Spleen (tissue), 7 donors: ENCODE measurements around the gene TTC34.

Experiments
- POLR2A ChIP-seq, 3 donors: fragments of 450-650 bp; IDR thresholded peaks; one replicate each; pipeline ENCODE4 v1.5.1; 2017; ENCODE audit warnings: antibody characterized with exemption in 3 of 3, mild to moderate bottlenecking in 1 of 3
- TF ChIP-seq, protein P1 (sequence below), 11 experiments: fragments of 200-600 bp in 7 of 11; fragments of 450-650 bp in 4 of 11; sonication (generic) in 4 of 11; IDR thresholded peaks in 8 of 11; conservative IDR thresholded peaks in 3 of 11; 1 replicate in 7 of 11; 2 replicates in 4 of 11; pipeline versions ENCODE4 v1.4.0 to v1.8.0; 2016 to 2021; ENCODE audit warnings: antibody characterized with exemption in 11 of 11, inconsistent platforms in 4 of 11, mild to moderate bottlenecking in 1 of 11
- donor health status: DM: no; HTN: no; CAD: no; lungs with moderate emphysema.
- donor health status: DM: no; HTN: no; CAD: no.
- donor health status: DM: no; HTN: no; CAD: no.

DNA sequence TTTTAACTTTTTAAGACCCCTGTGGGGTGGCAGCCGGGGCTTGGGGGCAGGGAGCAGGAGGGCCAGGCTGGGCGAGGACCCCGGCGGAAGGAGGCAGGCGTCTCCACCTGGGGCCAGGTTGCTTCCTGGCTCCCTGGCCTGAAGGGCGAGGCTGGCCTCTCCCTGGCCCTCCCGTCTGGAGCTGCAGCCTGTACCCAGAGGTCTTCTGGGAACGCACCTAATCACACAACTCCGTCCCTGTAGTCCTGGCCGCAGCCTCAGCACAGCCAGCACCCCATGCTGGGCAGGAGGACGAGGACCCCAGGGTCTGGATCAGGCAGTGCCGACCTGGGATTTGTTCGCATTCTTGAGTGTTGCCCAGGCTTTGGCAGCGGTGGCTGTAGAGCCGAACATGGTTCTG is 14.1 kb upstream of the TTC34 start:
- TF ChIP-seq, protein P1, sequence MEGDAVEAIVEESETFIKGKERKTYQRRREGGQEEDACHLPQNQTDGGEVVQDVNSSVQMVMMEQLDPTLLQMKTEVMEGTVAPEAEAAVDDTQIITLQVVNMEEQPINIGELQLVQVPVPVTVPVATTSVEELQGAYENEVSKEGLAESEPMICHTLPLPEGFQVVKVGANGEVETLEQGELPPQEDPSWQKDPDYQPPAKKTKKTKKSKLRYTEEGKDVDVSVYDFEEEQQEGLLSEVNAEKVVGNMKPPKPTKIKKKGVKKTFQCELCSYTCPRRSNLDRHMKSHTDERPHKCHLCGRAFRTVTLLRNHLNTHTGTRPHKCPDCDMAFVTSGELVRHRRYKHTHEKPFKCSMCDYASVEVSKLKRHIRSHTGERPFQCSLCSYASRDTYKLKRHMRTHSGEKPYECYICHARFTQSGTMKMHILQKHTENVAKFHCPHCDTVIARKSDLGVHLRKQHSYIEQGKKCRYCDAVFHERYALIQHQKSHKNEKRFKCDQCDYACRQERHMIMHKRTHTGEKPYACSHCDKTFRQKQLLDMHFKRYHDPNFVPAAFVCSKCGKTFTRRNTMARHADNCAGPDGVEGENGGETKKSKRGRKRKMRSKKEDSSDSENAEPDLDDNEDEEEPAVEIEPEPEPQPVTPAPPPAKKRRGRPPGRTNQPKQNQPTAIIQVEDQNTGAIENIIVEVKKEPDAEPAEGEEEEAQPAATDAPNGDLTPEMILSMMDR (IDR thresholded peaks at IDR 0.05 in 8 of 11, conservative IDR thresholded peaks at IDR 0.05 in 3 of 11) = no peak
- TF ChIP-seq POLR2A (IDR thresholded peaks at IDR 0.05) = no peak
